ENCODE data around the gene TMEM164. TPM values are rescaled to one million over a fixed set of nuclear protein-coding genes. Genes with fewer than 3 reads are reported as not detected.

TMEM164 gene
- polyA plus RNA-seq, 1 experiment, result 12.9 TPM

GRCh38 chrX:110178179-110178865, 175.4 kb downstream of the TMEM164 start:
- ChIA-PET POLR2A (interaction anchor here (0.7 kb wide), 1 partner anchor 162 kb away, joined by 4 read pairs; no protein-coding TSS in a partner anchor), CTCF (interaction anchor here (1.2 to 2.6 kb wide), 4 partner anchors 10 to 230 kb away, joined by 3 to 10 read pairs (median 4); no protein-coding TSS in a partner anchor)
- DNase-seq (ENCODE audit: low read depth, low spot score), result no peak
- H3K27me3 ChIP-seq (ENCODE audit: control insufficient read depth, insufficient read depth, low read length), result no peaks in the 10 kb centered on the region
- no peak for TF ChIP-seq CTCF (IDR thresholded peaks at IDR 0.05; ENCODE audit: low read depth, low read length)
- no peak overlapping the region for H3K27ac ChIP-seq (ENCODE audit: low read depth, low read length)
- H3K4me3 ChIP-seq (ENCODE audit: low read depth, low read length), result no peak overlapping the region
- H3K9me3 ChIP-seq (ENCODE audit: control insufficient read depth, insufficient read depth, low read length), result no peaks in the 10 kb centered on the region

GRCh38 chrX:110180176-110180927, 177.4 kb downstream of the TMEM164 start:
- CTCF ChIA-PET, result interaction anchor here (1.0 to 2.6 kb wide), 4 partner anchors 12 to 233 kb away, joined by 3 to 10 read pairs (median 6); no protein-coding TSS in a partner anchor
- Histone ChIP-seq H3K27ac (ENCODE audit: low read depth, low read length) (peak overlapping the region; percentile 65), H3K9me3 (ENCODE audit: control insufficient read depth, insufficient read depth, low read length) (no peaks in the 10 kb centered on the region), H3K27me3 (ENCODE audit: control insufficient read depth, insufficient read depth, low read length) (no peaks in the 10 kb centered on the region), H3K4me3 (ENCODE audit: low read depth, low read length) (no peak overlapping the region)
- no peak for TF ChIP-seq CTCF (IDR thresholded peaks at IDR 0.05; ENCODE audit: low read depth, low read length)
- POLR2A ChIA-PET, result interaction anchor here (1.0 kb wide), 1 partner anchor 19 kb away, joined by 3 read pairs; no protein-coding TSS in a partner anchor
- DNase-seq (ENCODE audit: low read depth, low spot score), result peak; percentile 38

GRCh38 chrX:110180928-110181310, 178.0 kb downstream of the TMEM164 start:
- CTCF ChIA-PET, result interaction anchor here (2.0 to 2.6 kb wide), 2 partner anchors 227 to 232 kb away, joined by 9 to 10 read pairs; no protein-coding TSS in a partner anchor
- H3K9me3 ChIP-seq (ENCODE audit: control insufficient read depth, insufficient read depth, low read length), result no peaks in the 10 kb centered on the region
- no peak for DNase-seq (ENCODE audit: low read depth, low spot score)
- no peaks in the 10 kb centered on the region for H3K27me3 ChIP-seq (ENCODE audit: control insufficient read depth, insufficient read depth, low read length)
- POLR2A ChIA-PET, result no interaction called here
- H3K4me3 ChIP-seq (ENCODE audit: low read depth, low read length), result no peak overlapping the region
- peak overlapping the region; percentile 31 for H3K27ac ChIP-seq (ENCODE audit: low read depth, low read length)
- no peak for TF ChIP-seq CTCF (IDR thresholded peaks at IDR 0.05; ENCODE audit: low read depth, low read length)

GRCh38 chrX:110181459-110182137, 178.7 kb downstream of the TMEM164 start:
- POLR2A ChIA-PET, result no interaction called here
- TF ChIP-seq CTCF (IDR thresholded peaks at IDR 0.05; ENCODE audit: low read depth, low read length), result no peak
- Histone ChIP-seq H3K9me3 (ENCODE audit: control insufficient read depth, insufficient read depth, low read length) (no peaks in the 10 kb centered on the region), H3K27ac (ENCODE audit: low read depth, low read length) (no peak overlapping the region), H3K4me3 (ENCODE audit: low read depth, low read length) (no peak overlapping the region), H3K27me3 (ENCODE audit: control insufficient read depth, insufficient read depth, low read length) (no peaks in the 10 kb centered on the region)
- DNase-seq (ENCODE audit: low read depth, low spot score), result no peak
- CTCF ChIA-PET, result interaction anchor here (0.5 kb wide), 1 partner anchor 234 kb away, joined by 10 read pairs; no protein-coding TSS in a partner anchor
